ENCODE measurements around the gene SLC2A6. TPM values are rescaled to one million over a fixed set of nuclear protein-coding genes. Genes with fewer than 3 reads are reported as not detected.
A peak's percentile ranks its signal among the peaks of the same experiment; 100 is the strongest.

The SLC2A6 gene
- polyA plus RNA-seq, 1 of the 3 experiments (the other 2 are of a cell fraction): 5.2 TPM

- CTCF ChIA-PET: interaction anchor here (1.0 to 1.8 kb wide), 3 partner anchors 8 to 19 kb away, joined by 3 to 8 read pairs (median 4); partner anchors contain the start of gene CACFD1
- no peaks in the 10 kb centered on the region for H4K20me1 ChIP-seq (ENCODE audit: insufficient read depth)
- no peaks in the 10 kb centered on the region for H3K9me3 ChIP-seq
- no peak overlapping the region for H2AFZ ChIP-seq (ENCODE audit: low read depth)
- no peak overlapping the region for H3K4me3 ChIP-seq (ENCODE audit: low read depth in 2 of 2, low read length in 1 of 2)
- H3K4me2 ChIP-seq: no peak overlapping the region
- no peaks in the 10 kb centered on the region for H3K27me3 ChIP-seq (ENCODE audit: insufficient read depth)
- WGBS (ENCODE audit: low lambda C conversion rate): 80% methylated on average over 5 of the region's 12 CpGs
- no peaks in the 10 kb centered on the region for H3K79me2 ChIP-seq (ENCODE audit: insufficient read depth)
- H3F3A ChIP-seq (replicated peaks; ENCODE audit: insufficient read depth): no peaks in the 10 kb centered on the region
- no peak for TF ChIP-seq TCF12 (IDR thresholded peaks at IDR 0.05)
- TF ChIP-seq TEAD4 (IDR thresholded peaks at IDR 0.05; ENCODE audit: borderline replicate concordance, insufficient read depth): no peak
- no peak for TF ChIP-seq USF1 (IDR thresholded peaks at IDR 0.05; ENCODE audit: borderline replicate concordance, low read depth)
- TF ChIP-seq SIN3A (IDR thresholded peaks at IDR 0.05; ENCODE audit: borderline replicate concordance, low read depth, low read length): no peak
- TF ChIP-seq GATA2 (CRISPR knock-in tag; IDR thresholded peaks at IDR 0.05): no peak
- no peak for TF ChIP-seq RXRA (IDR thresholded peaks at IDR 0.05; ENCODE audit: borderline replicate concordance, low read depth)
- TF ChIP-seq MAX (IDR thresholded peaks at IDR 0.05; ENCODE audit: low read depth): no peak
- TF ChIP-seq CHD2 (IDR thresholded peaks at IDR 0.05; ENCODE audit: low read length, partially characterized antibody): no peak
- no peak for TF ChIP-seq IRF3 (IDR thresholded peaks at IDR 0.05; ENCODE audit: low read depth, low read length)
- no peak for TF ChIP-seq MEF2A (IDR thresholded peaks at IDR 0.05; ENCODE audit: borderline replicate concordance, low read depth)
- no peaks in the 10 kb centered on the region for H3K9me2 ChIP-seq
- H3K36me3 ChIP-seq (replicated peaks in 1 of 2; ENCODE audit: control insufficient read depth in 1 of 2, insufficient read depth in 2 of 2, low read length in 1 of 2): no peaks in the 10 kb centered on the region
- peaks cover 0 to 14% of the 10 kb centered on the region in 2 experiments; a peak in 2 of 4 replicates for H3K4me1 ChIP-seq (ENCODE audit: control insufficient read depth in 1 of 2, insufficient read depth in 2 of 2, low read depth in 1 of 2, low read length in 1 of 2)
- H3K27ac ChIP-seq (ENCODE audit: low read depth in 2 of 2, low read length in 1 of 2): peak overlapping the region in 1 of 2 experiments; percentile 92; a peak in 1 of 4 replicates
- POLR2A ChIA-PET: no interaction called here
- no peak for DNase-seq
- no peak overlapping the region for H3K9ac ChIP-seq
Measured at GRCh38 chr9:133449760-133450159, 29.1 kb downstream of the SLC2A6 start.

GRCh38 chr9:133448487-133448972 lies 30.4 kb downstream of the SLC2A6 start:
- Histone ChIP-seq H3K36me3 (replicated peaks in 1 of 2; ENCODE audit: control insufficient read depth in 1 of 2, insufficient read depth in 2 of 2, low read length in 1 of 2) (no peaks in the 10 kb centered on the region), H3F3A (replicated peaks; ENCODE audit: insufficient read depth) (no peaks in the 10 kb centered on the region), H3K79me2 (ENCODE audit: insufficient read depth) (no peaks in the 10 kb centered on the region), H3K27ac (ENCODE audit: low read depth in 2 of 2, low read length in 1 of 2) (peak overlapping the region in 1 of 2 experiments; percentile 92; a peak in 2 of 4 replicates), H3K4me3 (ENCODE audit: low read depth in 2 of 2, low read length in 1 of 2) (no peak overlapping the region), H3K9me2 (no peaks in the 10 kb centered on the region), H3K4me1 (ENCODE audit: control insufficient read depth in 1 of 2, insufficient read depth in 2 of 2, low read depth in 1 of 2, low read length in 1 of 2) (peaks cover 0 to 11% of the 10 kb centered on the region in 2 experiments; a peak in 2 of 4 replicates), H3K4me2 (no peak overlapping the region), H3K27me3 (ENCODE audit: insufficient read depth) (no peaks in the 10 kb centered on the region), H3K9ac (no peak overlapping the region), H4K20me1 (ENCODE audit: insufficient read depth) (no peaks in the 10 kb centered on the region), H3K9me3 (no peaks in the 10 kb centered on the region), H2AFZ (ENCODE audit: low read depth) (no peak overlapping the region)
- POLR2A ChIA-PET: interaction anchor here (0.6 to 1.7 kb wide), 4 partner anchors 11 to 30 kb away, joined by 3 to 15 read pairs (median 3); partner anchors contain the start of gene CACFD1
- CTCF ChIA-PET: interaction anchor here (0.7 to 1.7 kb wide), 5 partner anchors 8 to 42 kb away, joined by 3 to 6 read pairs (median 3); no protein-coding TSS in a partner anchor
- TF ChIP-seq MXI1 (IDR thresholded peaks at IDR 0.05; ENCODE audit: low read depth, low read length) (peak; percentile 77; the same call in 1 of the 2 replicates), YY1 (IDR thresholded peaks at IDR 0.05; ENCODE audit: low read depth) (no peak), EP300 (IDR thresholded peaks at IDR 0.05; ENCODE audit: borderline replicate concordance in 1 of 2, low read depth in 1 of 2, low read length in 1 of 2) (peak in 1 of 2 experiments; percentile 62; a peak in 1 of 4 replicates), FOXJ3 (CRISPR knock-in tag; IDR thresholded peaks at IDR 0.05) (peak; percentile 82; the same call in 1 of the 2 replicates), GATA2 (CRISPR knock-in tag; IDR thresholded peaks at IDR 0.05) (peak; percentile 19; the same call in 1 of the 2 replicates), RXRA (IDR thresholded peaks at IDR 0.05; ENCODE audit: borderline replicate concordance, low read depth) (no peak), ZBTB33 (IDR thresholded peaks at IDR 0.05; ENCODE audit: borderline replicate concordance, low read depth) (no peak), SMC3 (IDR thresholded peaks at IDR 0.05; ENCODE audit: low read depth, low read length) (peak; percentile 12; the same call in 1 of the 2 replicates), ELF1 (IDR thresholded peaks at IDR 0.05) (no peak), CHD2 (IDR thresholded peaks at IDR 0.05; ENCODE audit: low read length, partially characterized antibody) (peak; percentile 52), POLR2AphosphoS5 (IDR thresholded peaks at IDR 0.05; ENCODE audit: low read depth, low read length) (0 out of 2 replicates have a peak, but pooled peaks have one; percentile 12), RCOR1 (IDR thresholded peaks at IDR 0.05; ENCODE audit: low read length) (peak; percentile 67; the same call in 1 of the 2 replicates)
- DNase-seq: peak; percentile 95
- 49% methylated on average over 9 of the region's 13 CpGs for WGBS (ENCODE audit: low lambda C conversion rate)

Data from SK-N-SH (cell line).